A673 (cell line): ENCODE results near the gene PFKFB4. TPM values are rescaled to one million over a fixed set of nuclear protein-coding genes. Genes with fewer than 3 reads are reported as not detected.

Experiments used
- BruUV-seq: library from RNA; stranded (reverse); fragments of 400-500 nt; replicated peaks from 2 replicates; lab custom pipeline; 2021; lab: Mats Ljungman, UMichigan
- CTCF ChIA-PET: fragments of 300-600 bp; sonication (Branson Sonifier 250); formaldehyde crosslinking; loops from one replicate; lab custom pipeline; 2022; ENCODE audit warnings: antibody characterized with exemption; lab: Charles Lee
- POLR2A ChIA-PET: fragments of 300-600 bp; sonication (Branson Sonifier 250); formaldehyde crosslinking; loops from one replicate; lab custom pipeline; 2022; ENCODE audit warnings: antibody characterized with exemption; ENCODE audit not compliant: low non-redundant PET; lab: Charles Lee
- DNase-seq: peaks from one replicate; pipeline ENCODE4 v3.0.0-alpha.2; 2015; ENCODE audit warnings: low spot score
- H3K27ac ChIP-seq: fragments of 200-600 bp; sonication (generic); 2 replicates; pipeline ENCODE4 v1.5.1; 2016; ENCODE audit warnings: mixed run types, low read depth, mild to moderate bottlenecking, mixed read lengths, antibody characterized with exemption, low read length; ENCODE audit not compliant: poor library complexity, severe bottlenecking
- H3K27me3 ChIP-seq: fragments of 200-600 bp; sonication (generic); replicated peaks from 2 replicates; pipeline ENCODE4 v1.6.1; 2017; ENCODE audit warnings: mixed run types, low read depth, mild to moderate bottlenecking, mixed read lengths, antibody characterized with exemption, low read length; ENCODE audit not compliant: insufficient read depth, poor library complexity
- H3K36me3 ChIP-seq: fragments of 200-600 bp; sonication (generic); 2 replicates; pipeline ENCODE4 v1.6.1; 2016; ENCODE audit warnings: mixed run types, mild to moderate bottlenecking, mixed read lengths, antibody characterized with exemption, low read length; ENCODE audit not compliant: insufficient read depth, poor library complexity, severe bottlenecking
- H3K4me1 ChIP-seq: fragments of 200-600 bp; sonication (generic); 2 replicates; pipeline ENCODE4 v1.6.1; 2017; ENCODE audit warnings: mixed run types, mild to moderate bottlenecking, mixed read lengths, antibody characterized with exemption, low read length; ENCODE audit not compliant: insufficient read depth, poor library complexity, severe bottlenecking
- H3K4me3 ChIP-seq: fragments of 200-600 bp; sonication (generic); 2 replicates; pipeline ENCODE4 v1.5.1; 2016; ENCODE audit warnings: low read depth, mixed run types, mild to moderate bottlenecking, mixed read lengths, low read length; ENCODE audit not compliant: poor library complexity, severe bottlenecking
- H3K9me3 ChIP-seq: fragments of 200-600 bp; sonication (generic); 2 replicates; pipeline ENCODE4 v1.6.1; 2016; ENCODE audit warnings: mixed run types, low read depth, mild to moderate bottlenecking, mixed read lengths, antibody characterized with exemption, low read length; ENCODE audit not compliant: poor library complexity, severe bottlenecking
- EZH2 ChIP-seq: fragments of 200-600 bp; sonication (generic); IDR thresholded peaks from 2 replicates; pipeline ENCODE4 v1.6.1; 2017; ENCODE audit warnings: borderline replicate concordance, low read depth, mild to moderate bottlenecking, mixed read lengths, antibody characterized with exemption, low read length; ENCODE audit not compliant: poor library complexity, severe bottlenecking
- intact Hi-C: fragments of 100-400 bp; cut with micrococcal nuclease; formaldehyde crosslinking; loops from one replicate; pipeline ENCODE4 v1.10.0; 2022; ENCODE audit not compliant: unreplicated experiment
- total RNA-seq: library from RNA; stranded (reverse); gene quantifications from 2 replicates; pipeline ENCODE4 v1.2.3, GENCODE V29; 2021
- TF ChIP-seq, protein P1 (sequence below): fragments of 300-800, 200-600 bp; sonication (generic); conservative IDR thresholded peaks from 2 replicates; pipeline ENCODE4 v1.5.1; 2017; ENCODE audit warnings: low read depth, mild to moderate bottlenecking, antibody characterized with exemption, low read length, moderate library complexity, mixed read lengths

PFKFB4 gene
- total RNA-seq, 1 experiment from 2014 or later = 5.0 TPM

DNA sequence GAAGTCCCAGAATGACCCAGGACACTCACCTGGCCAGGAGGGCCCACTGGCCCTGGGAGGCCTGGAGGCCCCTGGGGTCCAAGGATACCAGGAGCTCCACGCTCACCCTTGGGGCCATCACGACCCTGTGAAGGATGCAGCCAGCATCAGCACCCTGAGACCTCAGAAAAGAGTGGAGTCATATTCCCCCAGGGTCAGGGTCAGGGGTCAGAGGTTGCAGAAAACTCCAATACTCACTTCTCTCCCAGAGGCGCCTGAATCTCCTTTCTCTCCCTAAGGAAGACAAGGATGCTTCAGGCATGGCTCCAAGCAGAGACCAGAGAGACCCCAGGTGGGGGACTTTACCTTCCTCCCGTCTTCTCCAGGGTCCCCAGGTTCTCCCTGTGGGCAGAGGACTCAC, 20.0 kb upstream of the PFKFB4 start:
- no peak for DNase-seq
- no peak for TF ChIP-seq EZH2
- TF ChIP-seq, protein P1, sequence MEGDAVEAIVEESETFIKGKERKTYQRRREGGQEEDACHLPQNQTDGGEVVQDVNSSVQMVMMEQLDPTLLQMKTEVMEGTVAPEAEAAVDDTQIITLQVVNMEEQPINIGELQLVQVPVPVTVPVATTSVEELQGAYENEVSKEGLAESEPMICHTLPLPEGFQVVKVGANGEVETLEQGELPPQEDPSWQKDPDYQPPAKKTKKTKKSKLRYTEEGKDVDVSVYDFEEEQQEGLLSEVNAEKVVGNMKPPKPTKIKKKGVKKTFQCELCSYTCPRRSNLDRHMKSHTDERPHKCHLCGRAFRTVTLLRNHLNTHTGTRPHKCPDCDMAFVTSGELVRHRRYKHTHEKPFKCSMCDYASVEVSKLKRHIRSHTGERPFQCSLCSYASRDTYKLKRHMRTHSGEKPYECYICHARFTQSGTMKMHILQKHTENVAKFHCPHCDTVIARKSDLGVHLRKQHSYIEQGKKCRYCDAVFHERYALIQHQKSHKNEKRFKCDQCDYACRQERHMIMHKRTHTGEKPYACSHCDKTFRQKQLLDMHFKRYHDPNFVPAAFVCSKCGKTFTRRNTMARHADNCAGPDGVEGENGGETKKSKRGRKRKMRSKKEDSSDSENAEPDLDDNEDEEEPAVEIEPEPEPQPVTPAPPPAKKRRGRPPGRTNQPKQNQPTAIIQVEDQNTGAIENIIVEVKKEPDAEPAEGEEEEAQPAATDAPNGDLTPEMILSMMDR = no peak
- POLR2A ChIA-PET = no interaction called here
- no peaks in the 10 kb centered on the region for H3K27me3 ChIP-seq
- CTCF ChIA-PET = no interaction called here
- BruUV-seq = no TSS peak
- intact Hi-C loops = no loop called here
- H3K4me3 ChIP-seq = no peak overlapping the region
- no peaks in the 10 kb centered on the region for H3K36me3 ChIP-seq
- no peaks in the 10 kb centered on the region for H3K9me3 ChIP-seq
- no peaks in the 10 kb centered on the region for H3K4me1 ChIP-seq
- H3K27ac ChIP-seq = no peak overlapping the region

DNA sequence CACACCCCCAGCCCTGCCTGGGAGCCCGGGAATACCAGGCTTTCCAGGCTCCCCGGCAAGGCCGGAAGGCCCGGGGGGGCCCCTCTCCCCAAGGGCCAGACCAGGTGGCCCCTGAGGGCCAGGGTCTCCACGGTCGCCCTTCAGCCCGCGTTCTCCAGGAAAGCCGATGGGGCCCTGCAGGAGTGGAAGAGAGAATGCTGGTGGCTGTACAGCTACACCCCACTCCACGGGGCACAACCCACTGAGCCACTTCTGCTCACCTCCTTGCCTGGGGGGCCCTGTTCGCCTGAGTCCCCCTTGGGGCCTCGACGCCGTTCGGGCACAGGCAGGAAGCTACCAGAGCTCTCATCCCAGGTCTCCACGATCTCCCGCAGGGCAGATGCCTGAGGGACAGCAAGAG, 18.8 kb upstream of the PFKFB4 start:
- Histone ChIP-seq H3K27ac (no peak overlapping the region), H3K9me3 (no peaks in the 10 kb centered on the region), H3K4me1 (no peaks in the 10 kb centered on the region), H3K36me3 (no peaks in the 10 kb centered on the region), H3K27me3 (no peaks in the 10 kb centered on the region), H3K4me3 (no peak overlapping the region)
- ChIA-PET CTCF (no interaction called here), POLR2A (no interaction called here)
- no peak for DNase-seq
- no TSS peak for BruUV-seq
- TF ChIP-seq EZH2 = no peak
- TF ChIP-seq, protein P1 = no peak
- intact Hi-C loops = no loop called here

DNA sequence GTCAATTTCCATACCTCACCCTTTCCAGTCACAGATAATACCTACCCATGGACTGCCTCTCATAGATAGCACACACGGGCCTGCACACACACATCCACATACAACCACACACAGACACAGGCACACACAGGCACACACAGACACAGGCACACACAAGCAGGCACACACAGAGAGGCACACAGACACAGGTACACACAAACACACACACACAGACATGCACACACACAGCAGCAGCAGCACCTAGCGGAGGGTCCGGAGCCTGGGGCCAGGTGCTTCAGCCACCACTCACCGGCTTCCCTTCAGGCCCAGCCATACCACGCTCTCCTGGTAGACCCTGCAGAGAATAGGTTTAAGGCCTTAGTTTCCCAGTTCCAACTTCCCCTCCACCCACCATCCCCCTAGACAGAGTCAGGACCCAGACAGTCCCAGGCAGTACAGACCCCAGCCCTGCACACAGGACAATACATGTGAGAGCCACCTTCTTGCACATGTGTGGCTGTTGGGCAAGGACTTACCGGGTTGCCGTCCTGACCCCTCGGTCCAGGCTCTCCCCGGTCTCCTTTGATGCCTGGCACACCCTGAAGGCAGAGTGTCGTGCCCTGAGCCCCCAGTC, 17.5 kb upstream of the PFKFB4 start:
- intact Hi-C loops = no loop called here
- TF ChIP-seq EZH2 = no peak
- TF ChIP-seq, protein P1 = no peak
- Histone ChIP-seq H3K27ac (no peak overlapping the region), H3K4me3 (no peak overlapping the region), H3K36me3 (no peaks in the 10 kb centered on the region), H3K4me1 (no peaks in the 10 kb centered on the region), H3K27me3 (no peaks in the 10 kb centered on the region), H3K9me3 (no peaks in the 10 kb centered on the region)
- ChIA-PET POLR2A (no interaction called here), CTCF (no interaction called here)
- no TSS peak for BruUV-seq
- no peak for DNase-seq
